ENCODE measurements around the gene TGOLN2. TPM values are rescaled to one million over a fixed set of nuclear protein-coding genes. Genes with fewer than 3 reads are reported as not detected.

TGOLN2 gene
- total RNA-seq, 1 donor from 2014 or later = 171 TPM

- no peaks in the 10 kb centered on the region for H3K4me1 ChIP-seq
- H3K27ac ChIP-seq = peak overlapping the region; percentile 22
- intact Hi-C loops (cut with DNase I) = loop anchor here (10.0 kb wide), 1 partner anchor 227 kb away; no protein-coding TSS in a partner anchor
- ATAC-seq (no peak), DNase-seq (no peak)
- H3K9me3 ChIP-seq = no peaks in the 10 kb centered on the region
- H3K36me3 ChIP-seq = no peaks in the 10 kb centered on the region
- no peak for TF ChIP-seq CTCF (IDR thresholded peaks at IDR 0.05)
- no peaks in the 10 kb centered on the region for H3K27me3 ChIP-seq (ENCODE audit: low read depth)
- H3K4me3 ChIP-seq = no peak overlapping the region
Observed at GRCh38 chr2:85291425-85292023, 36.3 kb downstream of the TGOLN2 start.

GRCh38 chr2:85288244-85288725 lies 39.5 kb downstream of the TGOLN2 start:
- no peaks in the 10 kb centered on the region for H3K27me3 ChIP-seq (ENCODE audit: low read depth)
- H3K9me3 ChIP-seq = no peaks in the 10 kb centered on the region
- peak in 1 of 2 donors; percentile 44 for ATAC-seq
- H3K4me3 ChIP-seq = no peak overlapping the region
- intact Hi-C loops (cut with DNase I) = no loop called here
- peaks cover 8% of the 10 kb centered on the region for H3K4me1 ChIP-seq
- no peak for TF ChIP-seq CTCF (IDR thresholded peaks at IDR 0.05)
- no peak for DNase-seq
- no peak overlapping the region for H3K27ac ChIP-seq
- H3K36me3 ChIP-seq = peaks cover 6% of the 10 kb centered on the region

- ATAC-seq (no peak), DNase-seq (no peak)
- peaks cover 6% of the 10 kb centered on the region for H3K36me3 ChIP-seq
- TF ChIP-seq CTCF (IDR thresholded peaks at IDR 0.05) = no peak
- intact Hi-C loops (cut with DNase I) = no loop called here
- H3K4me3 ChIP-seq = no peak overlapping the region
- H3K27ac ChIP-seq = no peak overlapping the region
- no peaks in the 10 kb centered on the region for H3K27me3 ChIP-seq (ENCODE audit: low read depth)
- H3K4me1 ChIP-seq = peaks cover 8% of the 10 kb centered on the region
- no peaks in the 10 kb centered on the region for H3K9me3 ChIP-seq
Observed at GRCh38 chr2:85287721-85288120, 40.1 kb downstream of the TGOLN2 start.

- Histone ChIP-seq H3K9me3 (no peaks in the 10 kb centered on the region), H3K27me3 (ENCODE audit: low read depth) (no peaks in the 10 kb centered on the region), H3K4me1 (peaks cover 8% of the 10 kb centered on the region), H3K4me3 (no peak overlapping the region), H3K27ac (no peak overlapping the region), H3K36me3 (peaks cover 6% of the 10 kb centered on the region)
- intact Hi-C loops (cut with DNase I) = no loop called here
- TF ChIP-seq CTCF (IDR thresholded peaks at IDR 0.05) = no peak
- ATAC-seq = no peak
- no peak for DNase-seq
Observed at GRCh38 chr2:85286918-85287317, 40.9 kb downstream of the TGOLN2 start.

GRCh38 chr2:85283641-85284040 lies 44.1 kb downstream of the TGOLN2 start:
- Histone ChIP-seq H3K9me3 (no peaks in the 10 kb centered on the region), H3K27ac (no peak overlapping the region), H3K4me1 (peaks cover 10% of the 10 kb centered on the region), H3K4me3 (no peak overlapping the region), H3K27me3 (ENCODE audit: low read depth) (no peaks in the 10 kb centered on the region), H3K36me3 (peaks cover 6% of the 10 kb centered on the region)
- ATAC-seq (no peak), DNase-seq (no peak)
- intact Hi-C loops (cut with DNase I) = no loop called here
- TF ChIP-seq CTCF (IDR thresholded peaks at IDR 0.05) = no peak
